CMK (cell line): ENCODE results near the gene SMAD7.

ENCODE experiments used
- DNase-seq: peaks from one replicate; pipeline ENCODE4 v3.0.0-alpha.2; 2010; ENCODE audit warnings: low read depth

Gene SMAD7

DNA sequence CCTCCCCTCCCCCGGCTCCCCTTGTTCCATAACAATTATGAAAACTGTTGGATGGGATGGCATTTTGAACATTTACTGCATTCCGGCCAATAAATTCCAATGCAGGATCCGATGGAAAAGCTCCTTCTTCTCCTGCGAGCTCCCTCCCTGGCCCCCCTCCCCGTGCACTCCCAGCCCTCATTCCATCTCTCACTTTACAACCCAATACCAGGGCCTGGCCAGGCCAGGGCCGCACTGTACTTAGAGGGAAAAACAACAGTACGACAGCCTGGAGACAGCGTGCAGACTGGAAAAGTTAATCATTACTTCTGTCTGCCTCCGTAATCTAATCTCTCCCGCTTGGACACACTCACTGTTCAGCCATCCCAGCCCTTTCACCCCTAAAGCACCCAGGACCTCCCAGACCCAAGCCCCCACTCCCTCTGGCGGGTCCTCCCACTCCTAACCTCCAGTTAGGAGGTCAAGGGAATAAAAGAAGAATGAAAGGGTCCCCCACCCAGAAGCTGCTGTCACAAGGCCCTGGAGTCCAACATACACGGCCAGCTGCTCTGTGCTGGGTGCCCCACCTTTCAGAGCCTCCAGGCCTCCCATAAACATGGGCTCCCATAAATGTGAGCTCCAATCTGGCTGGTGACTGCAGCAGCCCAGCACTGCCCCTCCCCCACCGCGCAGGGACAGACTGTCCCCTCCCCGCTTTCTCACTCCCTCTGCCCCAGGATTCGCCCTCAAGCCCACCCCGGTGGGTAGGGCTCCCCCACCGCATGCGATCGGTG lies 20.6 kb downstream of the SMAD7 start:
- no peak for DNase-seq

DNA sequence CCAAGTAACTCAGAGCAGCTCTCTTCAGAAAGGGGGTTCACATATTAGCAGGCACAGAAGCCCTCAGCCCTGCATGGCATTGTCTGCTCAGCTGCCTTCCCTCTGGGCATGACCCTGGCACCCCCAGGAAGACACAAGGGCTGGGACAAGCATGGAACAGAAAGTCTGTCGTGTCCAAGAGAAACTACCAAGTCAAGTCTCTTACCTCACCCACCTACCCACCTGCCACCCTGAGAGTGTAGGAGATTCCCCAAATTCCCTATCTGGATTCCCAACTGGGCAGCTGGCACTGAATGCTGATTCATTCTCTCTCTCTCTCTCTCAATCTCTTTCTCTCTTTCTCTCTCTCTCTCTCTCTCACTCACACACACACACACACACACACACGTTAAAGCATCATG lies 21.6 kb downstream of the SMAD7 start:
- no peak for DNase-seq

DNA sequence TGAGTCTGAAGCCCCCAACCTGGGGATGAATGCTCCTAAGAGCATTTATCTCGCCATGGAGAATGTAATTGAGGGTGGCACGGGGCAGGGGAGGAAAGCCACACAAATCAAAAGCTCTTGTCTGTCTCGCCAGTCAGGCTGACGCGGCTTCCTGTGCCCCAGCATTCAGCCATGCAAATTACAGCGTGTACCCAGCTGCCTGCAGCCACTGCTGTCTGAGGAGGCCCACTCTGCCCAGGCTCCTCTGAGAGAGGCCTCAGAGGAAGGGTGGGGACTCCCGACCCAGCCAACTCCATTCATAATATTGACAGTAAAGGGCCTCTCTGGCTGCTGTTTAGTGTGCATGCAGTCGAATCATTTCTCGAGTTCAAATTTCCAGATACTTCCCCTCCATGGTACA lies 22.0 kb downstream of the SMAD7 start:
- DNase-seq = peak; percentile 55

DNA sequence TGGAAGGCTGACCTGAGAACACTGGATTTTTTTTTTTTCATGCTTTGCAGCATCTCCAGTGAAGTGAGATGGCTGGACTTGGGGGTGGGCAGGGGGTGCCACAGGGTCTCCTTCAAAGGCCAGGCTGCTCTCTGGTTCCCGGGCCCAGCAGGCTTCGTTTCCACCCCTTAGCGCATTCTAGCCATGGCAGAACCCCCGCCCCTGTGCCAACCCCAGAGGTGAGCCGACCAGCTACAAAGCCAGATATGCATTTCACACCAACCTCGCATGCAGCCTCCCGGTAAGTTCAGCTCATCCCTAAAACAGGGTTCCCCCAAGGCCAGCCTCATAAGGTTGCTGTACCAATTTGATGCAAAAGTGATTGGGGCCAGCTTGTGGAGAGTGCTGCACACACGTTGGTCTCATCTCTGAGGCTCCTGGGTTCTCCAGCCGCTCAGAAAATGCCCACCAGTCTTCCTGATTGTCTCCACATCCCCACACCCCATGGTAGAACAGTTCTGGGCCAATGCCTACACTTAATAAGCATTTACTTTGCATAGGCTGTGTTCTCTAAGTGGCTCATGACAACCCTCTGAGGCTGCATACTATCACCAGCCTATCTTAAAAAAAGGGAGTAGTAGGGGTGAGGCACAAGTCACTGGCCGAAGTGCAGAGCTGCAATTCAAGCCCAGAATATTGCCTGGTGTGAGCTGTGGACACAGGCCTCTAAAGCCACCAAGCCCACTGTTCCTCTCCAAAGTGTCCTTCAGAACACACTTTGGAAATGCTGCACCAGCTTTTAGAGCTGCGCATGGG lies 23.3 kb downstream of the SMAD7 start:
- no peak for DNase-seq

DNA sequence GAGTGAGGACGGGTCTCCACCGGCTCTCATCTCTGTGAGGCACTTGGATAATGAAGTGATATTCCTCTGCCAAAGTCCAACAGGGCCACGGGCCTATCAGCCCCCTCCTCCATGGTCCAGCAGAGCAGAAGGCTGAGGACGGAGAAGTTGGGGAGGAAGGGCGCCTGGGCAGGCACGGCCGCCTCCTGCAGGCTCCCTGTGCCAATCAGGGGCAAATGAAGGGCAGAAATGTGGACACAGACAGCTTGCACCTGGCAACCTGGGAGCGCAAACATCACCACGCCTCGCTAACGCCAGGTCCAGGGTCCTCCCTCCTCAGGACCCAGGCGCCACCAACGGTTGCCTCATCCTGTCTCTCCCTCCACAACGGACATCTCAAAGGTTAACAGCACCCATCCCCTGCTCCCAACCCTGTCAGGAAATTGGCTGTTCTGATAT lies 24.3 kb downstream of the SMAD7 start:
- DNase-seq = no peak

DNA sequence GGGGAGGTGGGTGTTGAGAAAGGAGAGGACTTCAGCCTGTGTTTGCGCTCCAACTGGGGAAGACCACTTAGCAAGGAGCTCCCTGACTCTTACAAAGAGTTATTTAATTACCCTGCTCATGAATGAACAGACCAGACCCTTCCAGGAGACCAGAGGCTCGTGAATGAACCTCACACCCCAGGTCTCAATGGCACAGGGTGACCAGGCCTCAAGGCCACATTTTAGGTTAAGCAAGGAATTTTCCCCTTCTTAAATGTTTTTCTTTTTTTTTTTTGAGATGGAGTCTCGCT lies 25.3 kb downstream of the SMAD7 start:
- no peak for DNase-seq

DNA sequence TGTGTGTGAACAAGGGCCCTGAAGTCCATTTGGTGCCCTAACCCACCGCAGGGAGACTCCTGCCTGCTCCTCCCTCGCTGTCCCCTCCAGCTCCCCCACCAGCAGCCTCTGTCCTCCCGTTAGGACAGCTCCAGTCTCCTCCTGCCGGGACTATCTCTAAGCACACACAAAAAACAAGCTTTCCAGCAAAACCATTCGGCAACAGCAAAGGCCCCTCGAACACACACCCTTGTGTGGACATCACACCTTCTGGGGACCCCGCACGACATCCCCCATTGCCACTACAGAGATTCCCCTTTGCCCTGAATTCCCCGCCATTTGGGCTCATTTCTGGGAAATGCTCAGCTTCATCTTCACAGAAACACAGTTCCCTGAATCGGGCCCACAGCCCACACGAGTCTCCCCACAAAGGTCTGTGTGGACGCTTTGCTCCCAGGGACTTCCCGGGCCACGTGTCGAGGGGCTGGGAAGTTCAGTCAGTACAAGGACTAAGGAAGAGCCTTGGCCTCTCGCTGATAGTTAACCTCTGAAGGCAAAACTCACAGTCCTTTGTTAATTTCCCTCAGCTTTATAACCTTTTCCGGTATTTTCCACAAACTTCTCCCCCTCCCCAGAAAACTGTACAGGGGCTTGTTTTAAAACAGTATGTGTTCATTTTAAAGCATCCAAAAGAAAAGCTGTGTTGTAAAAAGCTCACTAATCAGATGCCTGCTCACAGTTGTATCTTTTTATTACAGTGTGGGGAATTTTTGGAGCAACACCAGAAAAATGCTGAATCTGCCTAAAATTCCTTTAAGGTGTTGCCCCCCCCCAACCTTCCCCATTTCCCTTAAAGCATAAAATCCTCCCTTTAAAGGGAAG lies 25.9 kb downstream of the SMAD7 start:
- no peak for DNase-seq

DNA sequence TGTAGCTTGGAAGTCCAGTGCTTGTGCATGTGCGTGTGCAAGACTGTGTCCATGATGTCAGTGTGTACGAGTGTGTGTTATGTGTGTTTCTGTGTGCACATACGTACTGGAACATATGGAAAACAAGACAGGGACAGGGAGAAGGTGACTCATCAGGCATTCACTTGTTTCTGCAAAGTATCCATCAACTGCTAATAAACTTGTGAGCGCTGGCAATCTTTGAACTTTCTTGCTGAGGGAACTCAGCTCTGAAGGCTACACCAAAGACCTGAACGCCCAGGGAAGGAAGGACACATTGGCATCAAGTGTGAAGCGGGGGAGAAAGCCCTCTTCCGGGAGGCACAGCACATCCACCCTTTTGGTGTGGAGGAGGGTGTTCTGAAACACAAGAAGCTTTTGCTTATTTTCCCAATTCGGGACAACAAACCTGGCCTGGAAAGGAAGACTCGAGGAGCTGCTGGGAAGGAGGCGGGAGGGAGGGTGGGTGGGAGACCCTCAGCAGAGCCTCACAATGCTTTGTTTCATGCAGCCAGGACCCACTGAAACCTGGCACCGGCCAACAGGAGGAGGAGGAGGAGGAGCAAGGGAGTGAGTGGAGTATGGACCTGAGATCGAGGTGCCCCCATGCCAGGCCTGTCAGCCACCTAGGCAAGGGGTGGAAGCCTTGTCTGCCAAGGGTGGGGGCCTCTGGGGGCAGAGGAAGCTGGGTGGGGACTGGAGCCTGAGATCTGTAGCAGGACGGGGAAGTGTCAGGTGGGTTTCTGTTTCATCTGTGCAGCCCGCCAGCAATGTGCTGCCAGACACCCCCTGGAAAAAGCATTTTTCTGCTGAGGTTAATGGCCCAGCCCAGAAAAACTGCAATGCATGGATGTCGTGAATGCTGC lies 26.8 kb downstream of the SMAD7 start:
- DNase-seq = no peak

DNA sequence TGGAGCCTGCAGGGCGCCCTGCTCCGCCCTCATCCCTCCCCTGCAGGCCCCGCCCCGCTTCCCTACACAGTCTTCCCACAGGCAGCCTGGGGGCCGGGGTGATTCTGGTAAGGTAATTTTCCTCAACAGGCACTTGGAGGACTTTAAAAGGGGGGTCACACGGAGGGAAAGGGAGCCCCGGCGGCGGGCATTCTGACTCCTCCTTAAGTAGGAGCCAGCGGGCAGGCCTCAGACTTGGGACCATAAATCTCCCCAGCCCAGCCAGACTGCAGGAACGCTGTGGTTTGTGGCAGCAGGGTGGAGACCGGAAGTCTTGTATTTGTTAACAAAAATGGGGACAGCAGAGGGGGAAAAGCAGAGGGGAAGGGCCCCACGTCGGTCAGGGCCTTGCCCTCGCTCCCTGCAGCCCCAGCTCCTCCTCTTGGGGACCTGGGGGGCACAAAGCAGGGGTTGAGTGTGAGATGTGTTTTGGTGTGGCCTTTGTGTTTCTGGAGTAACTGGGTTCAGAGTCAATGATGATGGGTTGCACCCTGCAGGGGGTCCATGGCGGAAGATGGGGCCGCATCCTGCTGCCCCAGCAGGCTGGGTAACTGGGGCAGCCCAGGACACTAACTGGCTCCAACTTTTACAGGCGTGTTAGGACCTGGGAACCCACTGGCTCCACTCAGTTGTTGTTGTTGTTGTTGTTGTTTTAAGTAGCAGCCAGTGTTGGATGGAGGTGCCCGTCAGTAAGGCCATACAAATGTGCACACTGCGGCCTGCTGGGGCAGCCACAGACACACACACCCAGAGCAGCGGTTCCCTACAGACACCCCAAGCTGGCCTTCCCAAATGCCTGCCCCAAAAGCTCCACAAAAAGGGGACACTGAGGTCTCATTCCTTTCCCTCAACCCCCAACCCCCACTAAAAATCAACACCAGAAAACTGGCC lies 27.7 kb downstream of the SMAD7 start:
- DNase-seq = no peak

DNA sequence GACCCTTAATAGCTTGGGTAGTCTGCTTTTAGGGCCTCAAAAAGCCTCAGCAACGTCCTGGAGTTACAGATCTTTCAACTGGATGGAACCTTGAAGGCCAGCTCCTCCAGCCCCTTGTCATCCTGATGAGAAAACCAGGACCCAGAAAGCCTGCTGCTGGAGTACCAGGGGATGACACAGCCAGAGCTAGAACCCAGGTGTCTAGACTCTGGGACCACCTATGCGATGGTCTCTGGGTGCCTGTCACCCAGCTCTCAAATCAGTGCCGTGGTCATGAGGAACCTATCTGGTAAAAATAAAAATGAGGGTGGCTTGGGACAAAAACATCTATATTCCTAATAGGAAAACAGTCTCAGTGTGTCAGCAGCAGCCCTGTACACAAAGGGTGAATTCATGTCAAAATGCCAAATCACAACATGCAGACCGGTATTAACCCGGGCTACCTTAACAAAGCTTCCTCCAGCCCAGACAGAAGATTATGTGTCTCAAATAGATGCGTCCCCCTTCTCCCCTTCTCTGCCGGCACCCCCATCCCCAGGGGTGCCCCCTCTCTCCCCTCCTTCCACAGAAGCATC lies 28.5 kb downstream of the SMAD7 start:
- DNase-seq = no peak

DNA sequence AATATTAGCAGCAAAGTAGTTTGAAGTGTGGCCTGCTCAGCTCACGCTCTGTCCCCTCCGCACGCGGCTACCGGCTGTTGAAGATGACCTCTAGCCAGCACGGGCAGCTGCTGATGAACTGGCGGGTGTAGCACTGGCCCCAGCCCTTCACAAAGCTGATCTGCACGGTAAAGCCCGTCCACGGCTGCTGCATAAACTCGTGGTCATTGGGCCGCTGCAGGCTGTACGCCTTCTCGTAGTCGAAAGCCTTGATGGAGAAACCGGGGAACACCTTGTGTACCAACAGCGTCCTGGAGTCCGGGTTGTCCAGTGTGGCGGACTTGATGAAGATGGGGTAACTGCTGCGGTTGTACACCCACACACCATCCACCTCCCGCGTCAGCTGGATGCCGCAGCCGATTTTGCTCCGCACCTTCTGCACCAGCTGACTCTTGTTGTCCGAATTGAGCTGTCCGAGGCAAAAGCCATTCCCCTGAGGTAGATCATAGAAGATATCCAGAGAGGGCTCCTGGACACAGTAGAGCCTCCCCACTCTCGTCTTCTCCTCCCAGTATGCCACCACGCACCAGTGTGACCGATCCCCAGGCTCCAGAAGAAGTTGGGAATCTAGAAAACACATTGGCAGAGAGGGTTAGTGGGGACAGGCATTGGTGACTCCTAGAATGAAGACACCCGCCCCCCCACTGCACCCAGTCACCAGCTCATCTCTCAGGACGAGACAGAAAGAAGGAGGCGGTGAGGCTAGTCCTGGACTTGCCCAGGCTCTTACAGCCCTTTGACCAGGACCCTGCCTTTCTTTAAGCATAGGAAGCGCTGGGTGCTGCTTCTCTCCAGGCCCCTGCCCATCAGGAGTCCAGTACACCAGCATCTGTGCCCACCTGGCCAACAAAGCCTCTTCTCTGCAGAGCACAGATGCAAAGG lies 29.2 kb downstream of the SMAD7 start:
- DNase-seq = no peak

DNA sequence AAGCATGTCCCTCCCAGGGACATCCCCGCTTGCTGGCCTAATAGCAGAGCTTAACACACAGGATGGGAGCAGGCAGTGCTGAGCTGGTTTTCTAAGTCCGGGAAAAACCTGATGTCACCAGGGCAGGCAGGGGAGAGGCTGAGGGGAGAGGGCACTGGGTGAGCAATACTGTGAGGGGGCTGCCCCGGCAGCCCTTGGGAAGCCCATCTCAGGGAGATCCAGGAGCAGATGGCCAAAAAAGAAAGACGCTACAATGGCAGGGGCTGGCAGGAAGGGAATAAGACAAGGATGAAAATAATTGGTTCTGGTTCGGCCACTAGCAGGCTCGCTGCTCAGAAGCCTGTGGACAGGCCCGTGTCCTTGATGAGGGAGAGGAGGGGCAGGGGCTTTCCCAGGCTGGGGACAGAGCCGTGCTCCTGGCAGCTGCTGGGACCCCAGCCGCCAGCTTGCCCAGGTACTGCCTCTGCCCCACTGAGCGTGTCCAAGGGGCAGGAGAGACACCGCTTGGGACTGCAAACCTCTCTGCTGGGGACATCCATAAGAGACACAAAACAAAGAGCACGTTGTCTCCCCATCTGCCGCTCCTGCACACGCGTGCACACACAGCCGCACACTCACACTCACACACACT lies 30.2 kb downstream of the SMAD7 start:
- no peak for DNase-seq

DNA sequence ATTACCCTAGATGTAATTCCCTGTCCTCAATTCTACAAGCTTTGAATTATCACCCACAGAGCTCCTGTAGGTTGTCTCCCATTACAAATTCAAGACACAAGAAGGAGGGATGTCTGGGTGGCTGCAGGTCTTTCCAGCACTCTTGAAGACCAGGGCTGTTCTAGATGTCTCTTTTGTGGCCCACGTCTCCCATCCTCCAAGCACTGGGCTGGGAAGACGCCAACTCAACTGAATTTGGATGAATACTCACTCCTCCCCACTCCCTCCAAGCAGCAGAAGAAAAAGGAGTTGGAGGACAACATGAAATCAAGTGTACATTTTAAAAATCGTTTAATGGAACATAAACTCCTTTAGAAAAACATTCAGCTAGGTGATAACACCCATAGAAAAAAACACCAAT lies 31.2 kb downstream of the SMAD7 start:
- DNase-seq = no peak

DNA sequence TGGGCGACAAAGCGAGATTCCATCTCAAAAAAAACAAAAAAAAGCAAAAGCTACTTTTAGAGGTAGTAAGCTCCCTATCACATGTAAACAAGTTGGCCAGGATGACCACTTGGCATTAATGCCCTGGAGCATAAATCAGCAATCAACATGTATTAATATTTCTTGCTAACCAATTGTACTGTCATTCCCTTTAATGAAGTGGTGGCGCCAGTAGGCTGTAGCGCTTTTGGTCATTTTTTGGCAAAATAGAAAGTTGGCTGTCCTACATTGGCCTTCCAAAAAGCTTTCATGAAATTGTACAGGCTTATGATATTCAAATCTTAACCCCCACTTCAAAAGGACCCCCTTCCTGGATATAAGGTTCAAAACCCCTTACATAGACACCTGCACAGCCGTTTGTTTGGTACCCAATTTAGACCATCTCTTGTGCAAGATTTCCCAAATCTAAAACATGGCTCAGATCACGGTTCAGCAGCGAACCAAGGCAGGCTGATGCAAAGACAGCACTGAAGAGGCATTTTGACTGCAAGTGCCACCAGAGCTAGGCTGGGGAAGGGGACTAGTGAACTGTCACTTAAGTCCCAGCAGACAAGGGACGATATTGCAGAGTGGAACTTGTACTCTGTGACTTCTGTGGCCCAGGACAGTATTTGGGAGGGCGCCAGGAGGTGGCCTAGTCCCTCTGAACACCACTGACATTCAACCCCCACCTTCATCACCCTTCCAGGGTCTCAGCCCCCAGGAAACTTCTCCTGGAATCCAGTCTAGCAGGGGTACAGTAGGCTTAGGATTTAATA lies 31.9 kb downstream of the SMAD7 start:
- no peak for DNase-seq

DNA sequence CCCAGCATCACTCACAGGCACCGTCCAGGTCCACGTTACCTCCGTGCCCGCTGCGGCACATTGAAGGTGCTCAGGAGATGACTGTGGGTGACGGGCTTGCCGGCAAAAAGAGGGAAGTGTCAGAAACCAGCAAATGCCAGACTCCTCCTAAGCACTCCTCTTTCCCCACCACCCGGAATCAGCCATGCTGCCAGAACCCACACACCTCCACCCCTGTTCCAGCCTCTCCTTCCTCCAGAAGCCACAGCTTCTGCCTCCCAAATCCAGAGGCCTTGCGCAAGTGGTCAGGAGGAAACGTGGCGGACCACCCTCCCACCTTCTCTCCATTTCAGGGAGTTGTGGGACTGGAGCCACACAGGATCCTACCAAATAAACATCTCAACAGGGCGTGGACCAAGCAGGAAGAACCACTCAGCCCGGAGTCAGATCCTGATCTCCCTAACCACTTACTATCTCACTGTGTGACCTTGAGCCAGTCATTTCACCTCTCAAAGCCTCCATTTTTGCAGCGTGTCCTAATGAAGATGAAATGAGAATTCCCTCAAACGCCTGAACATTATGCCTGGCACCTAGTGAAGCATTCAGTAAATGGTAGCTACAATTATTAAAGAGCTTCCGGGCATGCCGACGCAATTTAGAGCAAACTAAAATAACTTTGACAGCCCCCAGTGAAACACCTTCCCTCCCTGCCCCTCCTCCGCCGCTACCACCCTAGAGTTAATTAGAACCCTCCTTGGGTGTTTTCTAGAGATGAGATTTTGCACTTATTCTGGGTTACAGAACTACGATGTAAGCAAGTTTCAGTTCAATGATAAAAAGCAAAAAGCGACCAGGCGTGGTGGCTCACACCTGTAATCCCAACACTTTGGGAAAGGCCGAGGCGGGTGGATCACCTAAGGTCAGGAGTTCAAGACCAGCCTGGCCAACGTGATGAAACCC lies 32.9 kb downstream of the SMAD7 start:
- DNase-seq = no peak

DNA sequence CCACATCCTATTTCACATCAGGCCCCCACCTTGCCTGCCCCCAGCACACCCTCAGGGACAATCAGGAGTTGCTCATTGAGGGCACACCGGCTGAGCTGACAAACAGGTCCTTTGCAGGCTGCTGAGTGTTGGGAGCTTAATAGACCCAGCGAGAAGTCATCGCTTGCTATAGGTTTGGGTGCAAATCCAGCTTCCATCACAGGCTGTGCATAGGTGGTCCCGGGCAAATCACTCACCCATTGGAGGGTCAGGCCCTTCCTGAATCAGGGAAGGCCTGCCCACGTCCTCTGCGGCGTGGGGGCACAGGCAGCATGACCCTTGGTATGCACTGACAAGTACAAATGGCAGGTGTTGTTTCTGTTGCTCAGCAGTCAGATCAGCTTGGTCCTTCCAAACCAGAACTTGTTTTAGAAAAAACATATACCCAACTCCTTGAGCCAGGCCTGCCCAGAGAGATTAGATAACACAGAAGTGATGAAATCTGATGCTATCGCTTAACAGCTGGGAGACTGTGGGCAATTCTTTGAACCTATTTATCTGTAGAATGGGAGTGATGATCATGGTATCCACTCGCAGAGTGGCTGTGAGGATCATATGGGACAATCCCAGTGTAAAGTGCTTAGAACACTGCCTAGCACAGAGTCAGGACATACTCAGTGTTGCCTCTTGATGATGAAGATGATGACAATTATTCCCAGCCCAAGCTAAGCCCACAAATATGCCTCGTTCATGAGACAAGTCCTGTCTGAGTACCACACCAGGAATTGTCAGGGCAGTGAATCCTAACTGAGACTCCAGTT lies 34.9 kb downstream of the SMAD7 start:
- no peak for DNase-seq
